ENCODE data around the gene FRMD3.
A peak's percentile ranks its signal among the peaks of the same experiment; 100 is the strongest.
"Not testable (repeated sequence)": the region's sequence is repeated elsewhere in the genome, so short reads cannot be mapped to it uniquely, and the experiment has no call there.

Gene FRMD3

DNA sequence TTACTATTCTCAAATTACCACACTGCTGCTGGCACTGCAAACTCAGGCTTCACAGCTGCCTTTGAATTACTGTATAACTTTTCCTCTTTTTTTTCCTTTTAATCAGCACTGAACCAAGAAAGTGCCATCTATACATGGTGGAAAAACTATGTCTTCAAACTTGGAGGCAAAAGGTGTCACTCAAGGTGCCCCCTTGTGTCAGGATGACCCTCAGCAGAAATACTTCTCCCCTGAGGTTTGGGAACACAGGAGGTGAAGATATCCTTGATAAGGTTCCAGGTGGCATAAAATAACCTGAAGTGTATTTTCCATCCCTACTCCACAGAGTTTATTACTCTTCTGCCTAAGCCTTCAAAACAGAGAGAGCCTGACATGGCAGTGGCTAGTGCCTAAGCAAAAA is 14.5 kb downstream of the FRMD3 start:
- Histone ChIP-seq H3K4me3 (ENCODE audit: extremely low read depth, insufficient read depth, low read length, poor library complexity, severe bottlenecking) (no peak overlapping the region), H3K9me3 (ENCODE audit: control insufficient read depth, low read length) (no peaks in the 10 kb centered on the region), H3K27ac (ENCODE audit: low read depth, low read length, severe bottlenecking) (no peak overlapping the region), H3K36me3 (ENCODE audit: control insufficient read depth, insufficient read depth, low read length) (no peaks in the 10 kb centered on the region), H3K4me1 (ENCODE audit: control insufficient read depth, insufficient read depth, low read length, poor library complexity, severe bottlenecking) (no peaks in the 10 kb centered on the region)

DNA sequence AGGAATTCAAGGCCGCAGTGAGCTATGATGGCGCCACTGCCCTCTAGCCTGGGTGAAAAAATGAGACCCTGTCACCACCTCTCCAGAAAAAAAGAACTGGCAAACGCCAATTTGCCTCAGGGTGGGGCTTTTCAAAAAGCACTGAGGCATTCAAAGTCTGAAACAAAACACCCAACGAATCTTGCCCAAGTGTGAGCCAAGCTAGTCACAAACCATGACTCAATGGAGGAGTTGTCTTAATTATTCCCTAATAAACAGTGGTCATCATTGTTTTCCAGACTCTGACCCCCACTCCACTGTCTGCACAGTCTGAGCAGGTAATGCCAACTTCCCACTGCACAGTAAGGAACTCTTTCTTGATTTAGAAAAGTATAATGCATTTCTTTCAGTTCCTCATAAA is 16.8 kb downstream of the FRMD3 start:
- H3K36me3 ChIP-seq (ENCODE audit: control insufficient read depth, insufficient read depth, low read length): no peaks in the 10 kb centered on the region
- H3K4me1 ChIP-seq (ENCODE audit: control insufficient read depth, insufficient read depth, low read length, poor library complexity, severe bottlenecking): no peaks in the 10 kb centered on the region
- WGBS, 2 experiments (ENCODE audit: insufficient coverage in 2 of 2): 91 to 94% methylated on average over 3 to 4 of the region's 4 CpGs
- no peaks in the 10 kb centered on the region for H3K9me3 ChIP-seq (ENCODE audit: control insufficient read depth, low read length)
- no peak overlapping the region for H3K4me3 ChIP-seq (ENCODE audit: extremely low read depth, insufficient read depth, low read length, poor library complexity, severe bottlenecking)
- H3K27ac ChIP-seq (ENCODE audit: low read depth, low read length, severe bottlenecking): no peak overlapping the region

DNA sequence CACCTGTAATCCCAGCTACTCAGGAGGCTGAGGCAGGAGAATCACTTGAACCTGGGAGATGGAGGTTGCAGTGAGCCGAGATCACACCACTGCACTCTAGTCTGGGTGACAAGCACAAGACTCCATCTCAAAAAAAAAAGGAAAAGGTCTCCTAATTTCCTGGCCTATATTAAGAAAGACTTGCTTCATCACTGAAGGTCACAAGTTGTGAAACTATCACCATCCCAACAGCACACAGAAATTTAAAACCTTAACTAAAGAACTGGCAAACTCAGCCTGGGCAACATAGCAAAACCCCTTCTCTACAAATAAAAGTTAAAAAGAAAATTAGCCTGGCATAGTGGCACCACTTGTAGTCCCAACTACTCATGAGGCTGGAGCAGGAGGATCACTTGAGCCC is 17.2 kb downstream of the FRMD3 start:
- no peaks in the 10 kb centered on the region for H3K36me3 ChIP-seq (ENCODE audit: control insufficient read depth, insufficient read depth, low read length)
- H3K4me3 ChIP-seq (ENCODE audit: extremely low read depth, insufficient read depth, low read length, poor library complexity, severe bottlenecking): no peak overlapping the region
- no peaks in the 10 kb centered on the region for H3K9me3 ChIP-seq (ENCODE audit: control insufficient read depth, low read length)
- no peak overlapping the region for H3K27ac ChIP-seq (ENCODE audit: low read depth, low read length, severe bottlenecking)
- H3K4me1 ChIP-seq (ENCODE audit: control insufficient read depth, insufficient read depth, low read length, poor library complexity, severe bottlenecking): no peaks in the 10 kb centered on the region
- WGBS, 2 experiments (ENCODE audit: insufficient coverage in 2 of 2): 80 to 100% methylated on average over 1 of the region's 1 CpG

GRCh38 chr9:83520292-83520691 is 17.9 kb downstream of the FRMD3 start:
- no peak overlapping the region for H3K4me3 ChIP-seq (ENCODE audit: extremely low read depth, insufficient read depth, low read length, poor library complexity, severe bottlenecking)
- H3K4me1 ChIP-seq (ENCODE audit: control insufficient read depth, insufficient read depth, low read length, poor library complexity, severe bottlenecking): no peaks in the 10 kb centered on the region
- no peaks in the 10 kb centered on the region for H3K9me3 ChIP-seq (ENCODE audit: control insufficient read depth, low read length)
- no peak overlapping the region for H3K27ac ChIP-seq (ENCODE audit: low read depth, low read length, severe bottlenecking)
- no peaks in the 10 kb centered on the region for H3K36me3 ChIP-seq (ENCODE audit: control insufficient read depth, insufficient read depth, low read length)
- 100% methylated on average over 1 of the region's 1 CpG; no CpG with 5 or more reads in 1 of the 2 experiments for WGBS, 2 experiments (ENCODE audit: insufficient coverage in 2 of 2)

DNA sequence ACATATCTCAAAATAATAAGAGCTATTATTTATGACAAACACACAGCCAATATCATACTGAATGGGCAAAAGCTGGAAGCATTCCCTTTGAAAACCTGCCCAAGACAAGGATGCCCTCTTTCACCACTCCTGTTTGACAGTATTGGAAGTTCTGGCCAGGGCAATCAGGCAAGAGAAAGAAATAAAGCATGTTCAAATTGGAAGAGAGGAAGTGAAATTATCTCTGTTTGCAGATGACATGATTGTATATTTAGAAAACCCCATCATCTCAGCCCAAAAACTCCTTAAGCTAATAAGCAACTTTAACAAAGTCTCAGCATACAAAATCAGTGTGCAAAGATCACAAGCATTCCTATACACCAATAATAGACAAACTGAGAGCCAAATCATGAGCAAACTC is 20.2 kb downstream of the FRMD3 start:
- not testable (repeated sequence) for H3K4me3 ChIP-seq (ENCODE audit: extremely low read depth, insufficient read depth, low read length, poor library complexity, severe bottlenecking); H3K4me1 ChIP-seq (ENCODE audit: control insufficient read depth, insufficient read depth, low read length, poor library complexity, severe bottlenecking); H3K36me3 ChIP-seq (ENCODE audit: control insufficient read depth, insufficient read depth, low read length)

DNA sequence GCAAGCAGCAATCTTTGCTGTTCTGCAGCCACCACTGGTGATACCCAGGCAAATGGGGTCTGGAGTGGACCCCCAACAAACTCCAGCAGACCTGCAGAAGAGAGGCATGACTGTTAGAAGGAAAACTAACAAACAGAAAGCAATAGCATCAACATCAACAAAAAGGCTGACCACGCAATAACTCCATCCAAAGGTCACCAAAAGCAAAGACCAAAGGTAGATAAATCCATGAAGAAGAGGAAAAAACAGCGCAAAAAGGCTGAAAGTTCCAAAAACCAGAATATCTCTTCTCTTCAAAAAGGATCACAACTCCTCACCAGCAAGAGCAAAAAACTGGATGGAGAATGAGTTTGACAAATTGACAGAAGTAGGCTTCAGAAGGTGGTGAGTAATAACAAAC is 23.4 kb downstream of the FRMD3 start:
- Histone ChIP-seq H3K4me1 (ENCODE audit: control insufficient read depth, insufficient read depth, low read length, poor library complexity, severe bottlenecking) (no peaks in the 10 kb centered on the region), H3K4me3 (ENCODE audit: extremely low read depth, insufficient read depth, low read length, poor library complexity, severe bottlenecking) (no peak overlapping the region), H3K27ac (ENCODE audit: low read depth, low read length, severe bottlenecking) (no peak overlapping the region), H3K36me3 (ENCODE audit: control insufficient read depth, insufficient read depth, low read length) (no peaks in the 10 kb centered on the region), H3K9me3 (ENCODE audit: control insufficient read depth, low read length) (no peaks in the 10 kb centered on the region)
- 100% methylated on average over 1 of the region's 2 CpGs; no CpG with 5 or more reads in 1 of the 2 experiments for WGBS, 2 experiments (ENCODE audit: insufficient coverage in 2 of 2)

More for the DNA sequence above, 20.2 kb downstream of the FRMD3 start:
- H3K9me3 ChIP-seq (ENCODE audit: control insufficient read depth, low read length); H3K27ac ChIP-seq (ENCODE audit: low read depth, low read length, severe bottlenecking): not testable (repeated sequence)

- WGBS, 2 experiments (ENCODE audit: insufficient coverage in 2 of 2): 86% methylated on average over 1 of the region's 3 CpGs; no CpG with 5 or more reads in 1 of the 2 experiments
- Histone ChIP-seq H3K4me3 (ENCODE audit: extremely low read depth, insufficient read depth, low read length, poor library complexity, severe bottlenecking) (no peak overlapping the region), H3K9me3 (ENCODE audit: control insufficient read depth, low read length) (peaks cover 3% of the 10 kb centered on the region)
Measured at GRCh38 chr9:83512621-83513020, 25.6 kb downstream of the FRMD3 start.

DNA sequence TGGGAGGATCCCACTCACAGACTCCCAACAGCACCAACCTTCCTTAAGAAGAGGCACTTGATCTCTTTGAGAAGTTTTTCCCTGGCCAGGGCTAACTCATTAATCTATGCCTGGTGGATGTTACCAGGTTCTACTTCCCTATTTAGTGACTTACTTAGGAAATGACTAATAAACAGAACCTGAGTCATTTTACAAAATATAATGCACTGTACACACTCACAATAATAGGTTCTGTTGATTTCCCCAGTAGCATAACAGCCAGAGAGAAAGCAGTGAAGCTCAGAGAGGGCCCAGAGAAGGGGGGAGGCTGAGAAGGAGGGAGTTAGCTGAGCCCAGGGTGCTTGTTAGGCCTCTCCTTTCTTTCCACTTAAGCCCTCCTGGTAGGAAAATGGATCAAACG is 27.1 kb downstream of the FRMD3 start:
- Histone ChIP-seq H3K36me3 (ENCODE audit: control insufficient read depth, insufficient read depth, low read length) (no peaks in the 10 kb centered on the region), H3K9me3 (ENCODE audit: control insufficient read depth, low read length) (peaks cover 3% of the 10 kb centered on the region), H3K4me1 (ENCODE audit: control insufficient read depth, insufficient read depth, low read length, poor library complexity, severe bottlenecking) (no peaks in the 10 kb centered on the region), H3K4me3 (ENCODE audit: extremely low read depth, insufficient read depth, low read length, poor library complexity, severe bottlenecking) (no peak overlapping the region), H3K27ac (ENCODE audit: low read depth, low read length, severe bottlenecking) (no peak overlapping the region)
- no CpG with 5 or more reads among the region's 1 CpG for WGBS, 2 experiments (ENCODE audit: insufficient coverage in 2 of 2)

More at GRCh38 chr9:83512621-83513020, 25.6 kb downstream of the FRMD3 start:
- H3K27ac ChIP-seq (ENCODE audit: low read depth, low read length, severe bottlenecking): no peak overlapping the region
- no peaks in the 10 kb centered on the region for H3K36me3 ChIP-seq (ENCODE audit: control insufficient read depth, insufficient read depth, low read length)
- H3K4me1 ChIP-seq (ENCODE audit: control insufficient read depth, insufficient read depth, low read length, poor library complexity, severe bottlenecking): no peaks in the 10 kb centered on the region

- Histone ChIP-seq H3K4me3 (ENCODE audit: extremely low read depth, insufficient read depth, low read length, poor library complexity, severe bottlenecking) (no peak overlapping the region), H3K9me3 (ENCODE audit: control insufficient read depth, low read length) (peaks cover 3% of the 10 kb centered on the region), H3K4me1 (ENCODE audit: control insufficient read depth, insufficient read depth, low read length, poor library complexity, severe bottlenecking) (no peaks in the 10 kb centered on the region), H3K27ac (ENCODE audit: low read depth, low read length, severe bottlenecking) (peak overlapping the region; percentile 32), H3K36me3 (ENCODE audit: control insufficient read depth, insufficient read depth, low read length) (no peaks in the 10 kb centered on the region)
- 46 to 50% methylated on average over 1 to 2 of the region's 8 CpGs for WGBS, 2 experiments (ENCODE audit: insufficient coverage in 2 of 2)
Measured at GRCh38 chr9:83509402-83509801, 28.8 kb downstream of the FRMD3 start.

GRCh38 chr9:83508067-83508466 is 30.1 kb downstream of the FRMD3 start:
- Histone ChIP-seq H3K9me3 (ENCODE audit: control insufficient read depth, low read length) (peaks cover 3% of the 10 kb centered on the region), H3K36me3 (ENCODE audit: control insufficient read depth, insufficient read depth, low read length) (no peaks in the 10 kb centered on the region), H3K27ac (ENCODE audit: low read depth, low read length, severe bottlenecking) (no peak overlapping the region), H3K4me3 (ENCODE audit: extremely low read depth, insufficient read depth, low read length, poor library complexity, severe bottlenecking) (no peak overlapping the region), H3K4me1 (ENCODE audit: control insufficient read depth, insufficient read depth, low read length, poor library complexity, severe bottlenecking) (no peaks in the 10 kb centered on the region)
- 100% methylated on average over 1 to 2 of the region's 4 CpGs for WGBS, 2 experiments (ENCODE audit: insufficient coverage in 2 of 2)

DNA sequence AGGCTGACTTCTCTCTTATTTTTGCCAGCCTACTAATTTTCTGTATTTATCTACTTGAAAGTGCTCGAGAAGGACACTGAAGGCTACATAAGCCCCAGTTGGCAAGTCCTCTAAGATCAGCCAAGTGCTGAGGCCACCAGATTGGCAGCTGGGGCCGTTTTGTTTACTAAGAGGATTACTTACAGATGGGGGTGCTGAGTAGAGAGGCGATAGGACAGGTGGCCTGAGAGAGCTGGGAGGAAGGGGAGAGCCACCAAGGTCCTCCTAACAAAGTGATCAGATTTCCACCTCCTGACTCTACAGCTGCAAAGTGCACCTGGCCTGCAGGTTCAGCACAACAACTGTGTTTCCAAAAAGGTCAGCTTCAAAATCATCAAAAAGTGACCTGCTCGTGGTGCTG is 32.9 kb downstream of the FRMD3 start:
- Histone ChIP-seq H3K36me3 (ENCODE audit: control insufficient read depth, insufficient read depth, low read length) (no peaks in the 10 kb centered on the region), H3K4me3 (ENCODE audit: extremely low read depth, insufficient read depth, low read length, poor library complexity, severe bottlenecking) (no peak overlapping the region), H3K4me1 (ENCODE audit: control insufficient read depth, insufficient read depth, low read length, poor library complexity, severe bottlenecking) (peaks cover 3% of the 10 kb centered on the region), H3K9me3 (ENCODE audit: control insufficient read depth, low read length) (peaks cover 3% of the 10 kb centered on the region), H3K27ac (ENCODE audit: low read depth, low read length, severe bottlenecking) (no peak overlapping the region)
- WGBS, 2 experiments (ENCODE audit: insufficient coverage in 2 of 2): 91 to 100% methylated on average over 2 to 4 of the region's 4 CpGs

GRCh38 chr9:83503866-83504265 is 34.3 kb downstream of the FRMD3 start:
- H3K36me3 ChIP-seq (ENCODE audit: control insufficient read depth, insufficient read depth, low read length): no peaks in the 10 kb centered on the region
- H3K4me3 ChIP-seq (ENCODE audit: extremely low read depth, insufficient read depth, low read length, poor library complexity, severe bottlenecking): no peak overlapping the region
- no peak overlapping the region for H3K27ac ChIP-seq (ENCODE audit: low read depth, low read length, severe bottlenecking)
- peaks cover 3% of the 10 kb centered on the region for H3K4me1 ChIP-seq (ENCODE audit: control insufficient read depth, insufficient read depth, low read length, poor library complexity, severe bottlenecking)
- H3K9me3 ChIP-seq (ENCODE audit: control insufficient read depth, low read length): peaks cover 3% of the 10 kb centered on the region
- 83 to 85% methylated on average over 5 to 6 of the region's 6 CpGs for WGBS, 2 experiments (ENCODE audit: insufficient coverage in 2 of 2)

Data from mesodermal cell (in vitro differentiated cells).